Activated T-cell treated with anti-CD3 and anti-CD28 coated beads, Interleukin-2, amount 50 U/mL, for 48 hours (primary cell): ENCODE measurements around the gene RNF126.
"Not testable (repeated sequence)": the region's sequence is repeated elsewhere in the genome, so short reads cannot be mapped to it uniquely, and the experiment has no call there.

Source experiments
- DNase-seq, 2 experiments: peaks; one replicate each; pipeline ENCODE4 v3.0.0-alpha.2; 2020

Gene RNF126

DNA sequence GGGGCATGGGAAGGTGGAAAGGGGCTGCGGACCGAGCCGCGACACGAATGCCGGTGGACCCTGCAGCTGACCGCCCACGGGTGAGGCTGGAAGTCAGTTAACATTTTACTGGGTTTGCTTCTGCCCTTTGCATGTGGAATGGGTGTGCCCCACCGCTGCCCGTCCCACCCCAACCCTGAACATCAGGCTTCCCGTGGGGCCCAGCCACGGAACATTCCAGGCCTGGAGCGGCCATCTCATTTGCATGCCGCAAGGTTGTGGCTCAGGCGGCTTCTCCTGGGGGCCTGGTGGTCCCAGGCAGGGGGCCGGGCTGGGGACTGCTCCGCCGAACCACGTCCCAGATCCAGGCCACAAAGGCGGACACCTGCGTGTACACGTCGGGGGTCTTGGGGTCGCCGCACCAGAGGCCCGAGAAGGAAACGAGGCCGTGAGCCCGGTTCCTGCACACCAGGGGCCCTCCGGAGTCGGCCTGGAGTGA, 22.5 kb upstream of the RNF126 start:
- DNase-seq = no peak

DNA sequence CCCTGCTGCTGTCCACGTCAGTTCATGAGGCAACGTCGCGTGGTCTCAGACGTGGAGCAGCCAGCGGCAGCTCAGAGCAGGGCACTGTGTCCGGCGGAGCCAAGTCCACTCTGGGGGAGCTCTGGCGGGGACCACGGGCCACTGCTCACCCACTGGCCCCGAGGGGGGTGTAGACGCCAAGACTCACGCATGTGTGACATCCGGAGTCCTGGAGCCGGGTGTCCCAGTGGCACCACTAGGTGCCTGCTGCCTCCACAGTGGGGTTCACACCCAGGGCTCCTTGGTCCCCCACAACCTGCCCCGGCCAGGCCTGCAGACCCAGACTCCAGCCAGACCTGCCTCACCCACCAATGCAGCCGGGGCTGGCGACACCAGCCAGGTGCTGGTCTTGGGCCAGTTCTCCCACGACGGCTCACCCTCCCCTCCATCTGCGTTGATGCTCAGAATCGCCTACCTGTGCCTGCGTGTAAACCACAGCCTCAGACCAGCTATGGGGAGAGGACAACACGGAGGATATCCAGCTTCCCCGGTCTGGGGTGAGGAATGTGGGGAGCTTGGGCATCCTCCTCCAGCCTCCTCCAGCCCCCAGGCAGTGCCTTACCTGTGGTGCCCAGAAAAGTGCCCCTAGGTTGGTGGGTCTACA, 19.8 kb upstream of the RNF126 start:
- DNase-seq = no peak

DNA sequence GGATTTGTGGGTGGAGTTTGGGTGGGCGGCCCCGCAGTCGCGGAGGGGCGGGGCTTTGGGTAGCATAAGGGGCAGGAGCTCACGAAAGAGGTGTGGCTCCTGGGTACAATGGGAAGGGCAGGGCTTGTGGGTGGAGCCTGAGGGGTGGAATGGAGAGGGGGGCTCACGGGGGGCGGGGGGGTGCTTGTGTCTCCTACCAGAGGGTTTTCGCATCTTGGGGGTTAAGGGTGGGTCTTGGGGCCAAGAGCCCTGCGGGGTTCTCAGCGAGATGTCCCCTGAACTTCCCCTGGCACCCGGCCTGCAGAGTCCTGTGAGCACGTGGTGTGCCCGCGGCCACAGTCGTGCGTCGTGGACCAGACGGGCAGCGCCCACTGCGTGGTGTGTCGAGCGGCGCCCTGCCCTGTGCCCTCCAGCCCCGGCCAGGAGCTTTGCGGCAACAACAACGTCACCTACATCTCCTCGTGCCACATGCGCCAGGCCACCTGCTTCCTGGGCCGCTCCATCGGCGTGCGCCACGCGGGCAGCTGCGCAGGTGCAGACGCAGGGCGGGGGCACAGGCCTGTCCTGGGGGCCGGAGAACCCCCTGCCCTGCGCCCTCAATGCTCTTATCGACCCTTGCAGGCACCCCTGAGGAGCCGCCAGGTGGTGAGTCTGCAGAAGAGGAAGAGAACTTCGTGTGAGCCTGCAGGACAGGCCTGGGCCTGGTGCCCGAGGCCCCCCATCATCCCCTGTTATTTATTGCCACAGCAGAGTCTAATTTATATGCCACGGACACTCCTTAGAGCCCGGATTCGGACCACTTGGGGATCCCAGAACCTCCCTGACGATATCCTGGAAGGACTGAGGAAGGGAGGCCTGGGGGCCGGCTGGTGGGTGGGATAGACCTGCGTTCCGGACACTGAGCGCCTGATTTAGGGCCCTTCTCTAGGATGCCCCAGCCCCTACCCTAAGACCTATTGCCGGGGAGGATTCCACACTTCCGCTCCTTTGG, 18.3 kb upstream of the RNF126 start:
- DNase-seq = peak in 1 of 2 experiments; percentile 43

DNA sequence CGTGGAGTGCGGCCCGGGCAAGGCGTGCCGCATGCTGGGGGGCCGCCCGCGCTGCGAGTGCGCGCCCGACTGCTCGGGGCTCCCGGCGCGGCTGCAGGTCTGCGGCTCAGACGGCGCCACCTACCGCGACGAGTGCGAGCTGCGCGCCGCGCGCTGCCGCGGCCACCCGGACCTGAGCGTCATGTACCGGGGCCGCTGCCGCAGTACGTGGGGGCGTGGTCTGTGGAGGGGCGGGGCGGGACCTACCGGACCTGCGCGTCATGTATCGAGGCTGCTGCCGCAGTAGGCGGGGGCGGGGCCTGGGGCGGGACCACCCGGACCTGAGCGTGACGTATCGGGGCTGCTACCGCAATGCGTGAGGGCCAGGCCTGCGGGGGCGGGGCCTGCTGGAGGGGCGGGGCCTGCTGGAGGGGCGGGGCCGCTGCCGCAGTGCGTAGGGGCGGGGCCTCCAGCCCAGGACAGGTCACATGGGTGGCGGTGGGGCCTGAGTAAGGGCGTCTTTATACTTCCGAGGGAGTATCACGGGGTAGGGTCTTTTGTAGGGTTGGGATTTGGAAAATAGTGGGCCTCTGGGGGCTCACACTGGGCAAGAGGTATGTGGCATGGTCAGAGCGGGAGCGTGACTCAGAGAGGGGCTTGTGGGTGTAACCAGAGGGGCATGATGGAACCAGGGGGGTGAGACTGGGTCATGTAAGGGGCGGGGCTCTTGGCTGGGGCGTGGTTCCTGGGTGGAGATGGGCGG, 17.4 kb upstream of the RNF126 start:
- DNase-seq = peak; percentile 99 to 100

DNA sequence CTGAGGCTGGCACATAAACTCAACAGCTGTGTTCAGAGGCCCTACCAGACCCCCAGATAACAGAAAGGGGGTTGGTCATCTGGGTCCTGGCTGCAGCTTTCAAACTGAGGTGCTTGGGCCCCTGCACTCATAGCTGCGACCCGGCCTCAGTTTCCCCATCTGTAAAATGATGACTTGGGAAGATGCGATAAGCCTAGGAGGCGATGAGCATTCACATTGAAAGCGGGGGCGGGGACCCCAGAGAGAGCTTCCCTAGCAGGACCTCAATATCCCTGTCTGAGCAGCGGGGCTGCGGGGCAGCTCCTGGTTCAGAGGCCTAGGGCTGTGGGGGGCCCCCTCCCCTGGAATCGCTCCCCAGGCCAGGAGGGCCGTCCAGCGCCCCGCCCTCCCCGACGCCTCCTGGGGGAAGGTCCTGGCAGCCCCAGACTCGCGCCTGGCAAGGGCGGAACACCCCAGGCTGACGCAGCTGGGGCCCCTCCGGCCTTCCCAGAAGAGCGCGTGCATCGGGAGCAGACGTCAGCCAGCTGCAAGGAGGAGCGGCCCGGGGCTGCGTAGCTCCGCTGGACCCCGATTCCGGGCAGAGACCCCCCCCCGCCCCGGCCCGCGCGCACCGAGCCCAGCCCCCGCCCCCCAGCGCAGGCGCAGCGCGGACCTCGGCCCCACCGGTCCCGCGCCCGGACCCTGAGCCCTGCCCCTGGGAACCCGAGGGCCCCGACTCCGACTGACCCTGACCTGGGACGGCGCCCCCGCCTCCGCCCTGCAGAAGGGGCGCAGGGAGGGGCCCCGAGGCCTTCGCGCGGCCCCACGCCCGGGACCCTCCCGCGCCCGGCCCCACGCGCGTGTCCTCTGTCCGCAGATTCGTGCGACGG, 16.6 kb upstream of the RNF126 start:
- DNase-seq = peak; percentile 48 to 63

DNA sequence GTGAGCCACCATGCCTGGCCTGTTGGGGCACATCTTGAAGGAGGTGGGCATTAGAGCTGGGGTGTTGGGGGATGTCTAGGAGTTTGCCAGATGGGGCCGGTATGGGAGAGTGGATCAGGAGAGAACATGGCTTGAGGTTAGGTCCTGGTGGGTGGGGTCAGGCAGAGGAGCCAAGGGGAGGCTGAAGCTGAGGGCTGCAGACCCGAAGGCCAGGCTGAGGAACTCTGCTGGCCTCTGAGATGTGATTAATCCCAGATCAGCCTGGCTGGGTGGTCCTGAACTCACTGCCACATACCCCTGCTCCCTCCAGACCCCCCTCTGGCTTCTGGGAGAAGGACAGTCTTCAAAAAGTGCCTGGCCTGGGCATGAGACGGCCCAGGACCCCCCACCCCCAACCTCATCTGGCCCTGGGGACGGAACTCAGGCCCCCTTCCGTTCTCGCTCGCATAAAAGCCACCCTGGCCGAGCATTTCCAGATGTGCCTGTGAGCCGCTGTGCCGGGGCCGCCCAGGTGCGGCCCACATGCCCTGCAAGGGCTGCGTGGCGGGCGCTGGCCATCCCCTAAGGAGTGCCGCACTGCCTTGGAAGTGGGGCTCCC, 15.9 kb upstream of the RNF126 start:
- no peak for DNase-seq

DNA sequence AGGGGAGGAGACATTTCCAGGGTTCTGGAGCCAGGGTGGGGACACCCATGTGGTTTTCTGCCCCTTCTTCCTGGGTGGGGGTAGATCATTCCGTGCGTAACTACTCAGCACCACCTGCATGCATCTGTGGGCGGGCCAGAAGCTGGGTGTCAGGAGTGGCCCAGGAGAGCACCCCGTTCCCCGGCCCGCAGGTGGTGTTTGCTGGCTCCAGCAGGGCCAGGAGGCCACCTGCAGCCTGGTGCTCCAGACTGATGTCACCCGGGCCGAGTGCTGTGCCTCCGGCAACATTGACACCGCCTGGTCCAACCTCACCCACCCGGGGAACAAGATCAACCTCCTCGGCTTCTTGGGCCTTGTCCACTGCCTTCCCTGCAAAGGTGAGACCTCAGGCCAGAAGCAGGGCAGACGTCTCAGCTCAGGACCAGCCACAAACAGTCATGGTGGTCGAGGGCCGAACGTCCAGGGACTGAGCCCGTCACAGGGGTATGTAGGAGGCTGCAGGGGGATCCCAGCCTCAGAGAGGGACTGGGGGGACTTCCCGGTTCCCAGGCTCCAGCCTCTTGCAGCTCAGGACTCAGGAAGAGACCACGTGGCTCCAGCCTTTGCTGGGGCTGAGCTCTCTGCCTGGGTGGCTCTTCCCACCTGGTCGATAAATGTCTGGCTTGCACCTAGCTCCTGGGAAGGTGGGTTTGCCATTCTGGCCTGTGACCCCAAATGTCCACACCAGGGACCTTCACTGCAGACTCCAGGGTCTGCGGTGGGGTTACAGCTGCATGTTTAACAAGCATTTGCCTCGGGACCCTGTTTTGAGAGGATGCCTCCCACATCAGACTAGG, 14.8 kb upstream of the RNF126 start:
- no peak for DNase-seq

DNA sequence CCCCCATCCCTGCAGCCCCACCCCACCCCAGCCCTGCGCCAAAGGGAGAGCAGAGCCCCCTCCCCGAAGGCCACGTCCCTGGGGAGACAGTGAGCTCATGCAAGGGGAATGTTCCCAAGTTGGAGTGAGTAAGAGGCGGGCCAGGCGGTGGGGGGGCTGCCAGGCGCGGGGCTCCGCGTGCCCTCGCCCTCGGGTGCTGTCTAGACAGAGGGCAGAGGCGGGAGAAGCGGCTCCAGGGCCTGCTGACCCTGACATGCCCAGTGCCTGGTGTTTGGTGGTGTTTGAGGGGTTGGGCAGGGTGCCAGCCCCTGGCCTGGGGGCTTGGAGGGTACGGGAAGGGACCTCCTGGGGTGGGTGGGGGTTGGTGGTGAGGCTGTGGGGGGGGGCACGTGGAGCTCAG, 14.2 kb upstream of the RNF126 start:
- DNase-seq = no peak

DNA sequence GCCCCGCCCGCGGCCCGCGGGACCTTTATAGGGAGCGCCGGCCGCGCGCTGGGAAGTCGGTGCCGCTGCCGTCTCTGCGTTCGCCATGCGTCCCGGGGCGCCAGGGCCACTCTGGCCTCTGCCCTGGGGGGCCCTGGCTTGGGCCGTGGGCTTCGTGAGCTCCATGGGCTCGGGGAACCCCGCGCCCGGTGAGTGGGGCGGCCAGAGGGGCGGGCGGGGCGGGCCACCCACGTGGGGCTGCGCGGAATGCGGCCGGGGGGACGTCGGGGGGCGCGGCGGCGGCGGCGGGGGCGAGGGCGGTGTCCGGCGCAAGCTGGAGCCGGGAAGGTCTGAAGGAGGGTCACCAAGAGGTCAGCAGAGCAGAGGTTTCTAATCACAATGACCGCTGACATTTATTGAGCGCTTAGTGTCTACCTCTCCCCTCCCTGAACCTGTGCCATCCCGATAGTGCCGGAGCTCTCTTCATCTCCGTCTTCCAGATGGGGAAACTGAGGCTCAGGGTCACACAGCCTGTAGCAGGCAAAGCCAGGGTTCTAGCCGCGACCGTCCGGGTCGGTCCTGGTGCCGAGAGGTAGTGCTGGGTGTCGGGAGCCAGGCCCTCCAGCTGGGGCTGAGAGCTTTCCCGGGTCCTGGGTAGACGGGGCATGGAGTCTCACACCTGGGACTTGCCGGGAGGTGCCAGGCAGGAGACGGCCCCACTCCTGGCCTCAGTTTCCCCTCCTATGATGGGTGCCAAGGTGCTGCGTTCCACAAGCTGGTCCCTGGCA, 13.5 kb upstream of the RNF126 start, which contains the start of gene FSTL3:
TSS of gene FSTL3 (plus strand) at position 54 of the 767 bp plus-strand sequence. CDS start at position 86, 32 bp downstream.
- DNase-seq = no peak

DNA sequence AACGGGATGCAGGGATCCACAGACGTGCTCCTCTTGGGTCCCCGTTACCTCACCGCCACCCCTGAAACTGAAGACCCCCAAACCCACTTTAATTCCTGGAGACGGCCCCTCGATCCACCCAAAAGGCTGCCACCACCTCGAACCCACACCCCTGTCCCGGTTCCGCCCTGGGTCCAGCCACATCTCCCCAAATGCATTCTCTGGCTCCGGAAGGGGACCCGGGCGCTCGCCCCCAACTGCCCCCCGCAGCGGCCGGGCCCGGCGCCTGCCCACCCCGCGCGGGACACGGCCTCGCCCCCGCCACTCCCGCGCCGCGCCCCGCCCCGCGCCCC, 13.0 kb upstream of the RNF126 start:
- DNase-seq = no peak

DNA sequence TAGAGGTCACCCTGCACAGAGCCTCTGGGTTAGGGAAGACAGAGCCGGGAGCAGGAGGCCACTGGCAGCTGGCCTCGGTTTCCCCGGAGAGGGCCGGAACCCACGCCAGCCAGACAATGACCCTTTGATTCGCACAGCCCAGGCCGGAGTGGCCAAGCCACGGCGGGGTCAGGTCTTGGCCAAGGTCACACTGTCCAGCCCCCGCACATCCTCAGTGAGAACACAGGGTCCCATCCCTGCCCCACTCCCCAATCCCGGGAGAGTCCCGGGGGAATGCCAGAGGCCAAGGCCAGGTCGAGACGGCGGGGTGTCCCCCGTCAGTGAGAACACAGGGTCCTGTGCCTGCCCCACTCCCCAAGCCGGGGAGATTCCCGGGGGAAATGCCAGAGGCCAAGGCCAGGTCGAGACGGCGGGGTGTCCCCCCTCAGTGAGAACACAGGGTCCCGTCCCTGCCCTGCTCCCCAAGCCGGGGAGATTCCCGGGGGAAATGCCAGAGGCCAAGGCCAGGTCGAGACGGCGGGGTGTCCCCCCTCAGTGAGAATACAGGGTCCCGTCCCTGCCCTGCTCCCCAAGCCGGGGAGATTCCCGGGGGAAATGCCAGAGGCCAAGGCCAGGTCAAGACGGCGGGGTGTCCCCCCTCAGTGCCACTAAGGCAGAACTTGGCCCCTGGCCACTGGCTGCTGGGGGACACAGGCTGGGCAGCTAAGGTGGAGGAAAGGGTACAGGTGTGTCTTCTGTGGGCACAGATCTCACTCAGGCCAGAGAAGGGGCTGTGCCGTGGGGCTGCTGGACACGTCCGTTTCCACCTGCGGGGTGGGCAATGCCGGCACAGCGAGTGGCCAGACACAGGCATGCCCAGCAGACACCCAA, 11.5 kb upstream of the RNF126 start:
- DNase-seq = no peak

DNA sequence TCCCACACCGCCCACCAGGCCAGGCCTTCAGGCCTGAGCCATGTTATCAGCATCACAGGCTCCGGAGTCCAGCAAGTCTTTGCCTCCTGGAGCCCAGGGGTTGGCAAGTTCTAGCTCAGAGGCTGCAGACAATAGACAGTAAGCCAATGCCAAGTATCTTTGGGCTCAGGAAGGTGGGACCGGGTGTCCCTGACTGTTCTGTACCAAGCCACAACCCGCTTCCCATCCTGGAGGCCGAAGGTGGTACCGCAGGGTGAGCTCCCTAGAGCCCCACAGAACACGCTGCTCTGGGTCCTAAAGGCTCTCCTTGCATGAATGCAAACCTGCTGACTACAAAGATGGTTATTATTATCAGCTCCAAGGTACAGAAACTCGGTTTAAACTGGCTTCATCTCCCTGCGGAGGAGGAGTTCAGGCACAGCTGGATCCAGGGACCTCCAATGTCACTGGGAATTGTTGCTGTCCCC, 7.6 kb upstream of the RNF126 start:
- no peak for DNase-seq

DNA sequence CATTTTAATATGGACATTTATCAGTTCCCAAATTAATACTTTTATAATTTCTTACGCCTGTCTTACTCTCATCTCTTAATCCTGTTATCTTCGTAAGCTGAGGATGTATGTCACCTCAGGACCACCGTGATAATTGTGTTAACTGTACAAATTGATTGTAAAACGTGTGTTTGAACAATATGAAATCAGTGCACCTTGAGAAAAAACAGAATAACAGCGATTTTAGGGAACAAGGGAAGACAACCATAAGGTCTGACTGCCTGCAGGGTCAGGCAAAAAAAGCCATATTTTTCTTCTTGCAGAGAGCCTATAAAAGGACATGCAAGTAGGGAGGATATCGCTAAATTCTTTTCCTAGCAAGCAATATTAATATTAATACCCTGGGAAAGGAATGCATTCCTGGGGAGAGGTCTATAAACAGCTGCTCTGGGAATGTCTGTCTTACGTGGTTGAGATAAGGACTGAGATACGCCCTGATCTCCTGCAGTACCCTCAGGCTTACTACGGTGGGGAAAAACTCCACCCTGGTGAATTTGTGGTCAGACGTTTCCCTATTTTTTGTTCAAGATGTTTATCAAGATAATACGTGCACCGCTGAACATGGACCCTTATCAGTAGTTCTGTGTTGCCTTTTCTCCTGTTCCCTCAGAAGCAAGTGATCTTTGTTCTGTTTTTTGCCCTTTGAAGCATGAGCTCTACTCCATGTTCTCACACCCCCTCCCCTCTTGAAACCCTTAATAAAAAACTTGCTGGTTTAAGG, 5.8 kb upstream of the RNF126 start:
- DNase-seq = not testable (repeated sequence)

DNA sequence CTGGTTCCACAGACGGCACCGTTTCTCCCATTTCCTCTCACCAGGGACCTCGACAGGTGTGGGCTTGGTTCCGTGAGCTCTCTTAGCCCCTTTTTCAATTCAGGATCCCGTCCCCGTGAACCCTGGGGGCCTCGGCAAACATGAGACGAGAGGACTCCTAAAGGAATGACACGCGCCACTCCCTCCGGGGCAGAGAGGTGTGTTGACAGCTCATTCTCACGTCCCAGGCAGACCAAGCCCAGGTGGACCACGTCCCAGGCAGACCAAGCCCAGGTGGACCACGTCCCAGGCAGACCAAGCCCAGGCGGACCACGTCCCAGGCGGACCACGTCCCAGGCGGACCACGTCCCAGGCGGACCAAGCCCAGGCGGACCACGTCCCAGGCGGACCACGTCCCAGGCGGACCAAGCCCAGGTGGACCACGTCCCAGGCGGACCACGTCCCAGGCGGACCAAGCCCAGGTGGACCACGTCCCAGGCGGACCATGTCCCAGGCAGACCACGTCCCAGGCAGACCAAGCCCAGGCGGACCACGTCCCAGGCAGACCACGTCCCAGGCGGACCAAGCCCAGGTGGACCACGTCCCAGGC, 4.1 kb upstream of the RNF126 start:
- DNase-seq = not testable (repeated sequence)

DNA sequence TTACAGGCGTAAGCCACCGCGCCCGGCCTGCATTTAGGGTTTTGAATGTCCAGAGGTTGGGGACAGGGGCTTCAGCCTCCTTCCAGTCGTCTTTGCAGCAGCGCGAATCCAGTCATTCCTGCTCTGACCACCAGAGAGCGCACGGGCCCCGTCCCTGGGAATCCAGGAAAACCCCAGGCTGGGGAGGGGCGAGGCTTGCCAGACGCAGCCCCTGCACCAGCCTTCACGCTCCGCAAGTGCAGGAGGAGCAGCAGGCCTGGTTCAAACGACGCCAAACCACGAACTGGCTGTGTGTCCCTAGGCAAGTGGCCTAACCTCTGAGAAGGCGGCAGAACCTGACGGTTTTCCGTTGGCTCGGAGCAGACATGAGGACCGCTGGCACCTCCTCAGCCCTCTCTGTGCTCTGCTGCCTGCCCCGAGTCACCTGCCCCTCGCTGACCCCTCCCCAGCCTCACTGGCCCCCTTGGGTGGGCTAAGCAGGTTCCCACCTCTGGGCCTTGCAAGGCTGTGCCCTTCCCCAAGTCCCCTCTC, 2.0 kb upstream of the RNF126 start:
- DNase-seq = peak; percentile 91 to 92

DNA sequence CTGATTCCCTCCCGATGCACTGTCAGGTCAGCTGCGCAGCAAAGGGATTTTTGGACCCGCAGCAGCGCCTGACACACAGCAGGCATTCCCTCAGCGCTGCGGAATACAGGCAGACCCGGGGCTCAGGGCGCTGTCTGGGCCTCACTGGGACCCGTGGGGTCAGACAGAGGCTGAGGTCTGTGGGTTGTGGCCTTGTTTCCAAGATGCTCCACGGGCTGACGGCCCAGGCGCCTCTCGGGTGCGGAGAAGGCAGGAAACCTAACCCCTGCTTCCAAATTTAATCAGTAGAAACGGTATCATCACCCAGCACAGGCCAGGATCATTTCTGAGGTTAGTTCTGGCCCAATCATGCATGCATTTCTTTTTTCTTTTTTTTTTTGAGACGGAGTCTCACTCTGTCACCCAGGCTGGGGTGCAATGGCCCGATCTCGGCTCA, 686 bp upstream of the RNF126 start:
- DNase-seq = no peak

DNA sequence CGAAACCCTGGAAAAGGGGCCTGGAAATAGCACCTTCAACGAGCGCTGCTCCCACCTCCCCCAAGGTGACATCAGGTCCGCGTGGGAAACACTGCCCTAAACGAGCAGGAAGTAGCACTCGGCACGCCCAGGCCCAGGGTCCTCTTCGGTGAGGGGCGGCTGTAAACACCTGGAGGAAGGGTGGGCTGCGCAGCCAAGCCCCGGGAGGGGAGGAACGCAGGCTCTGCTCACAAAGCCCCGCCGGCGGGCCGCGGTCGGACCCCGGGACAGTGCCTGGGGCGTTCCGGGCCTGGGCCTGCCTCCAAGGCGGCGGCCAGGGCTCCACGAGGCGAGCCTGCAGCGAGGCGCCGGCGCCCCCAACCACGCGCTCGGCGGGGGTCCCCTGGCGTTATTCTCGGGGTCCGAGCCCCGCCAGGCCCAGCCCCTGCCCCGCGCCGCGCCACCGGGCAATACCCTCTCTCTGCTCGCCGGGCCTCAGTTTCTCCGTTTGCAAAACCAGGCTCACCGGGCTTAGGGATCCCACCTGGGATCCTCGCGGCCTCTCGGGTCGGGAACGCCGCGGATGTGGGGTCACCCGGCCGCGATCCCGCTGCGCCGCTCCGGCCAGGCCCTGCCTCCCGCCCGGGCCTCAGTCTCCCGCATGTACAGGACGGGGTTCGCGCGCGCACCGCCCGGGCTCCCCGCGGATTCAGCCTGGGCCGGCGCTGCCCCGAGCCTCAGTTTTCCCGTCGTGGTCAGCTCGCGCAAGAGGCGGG, 630 bp downstream of the RNF126 start:
- DNase-seq = peak; percentile 81 to 82
